ENCODE results near the gene MATN1. TPM values are rescaled to one million over a fixed set of nuclear protein-coding genes. Genes with fewer than 3 reads are reported as not detected.
A peak's percentile ranks its signal among the peaks of the same experiment; 100 is the strongest.

MATN1 gene
- total RNA-seq, 1 donor from 2014 or later = 0.54 TPM

- peak overlapping the region; percentile 100 for H3K4me3 Mint-ChIP-seq
- H3K27ac Mint-ChIP-seq = peak overlapping the region; percentile 84
- H3K4me1 Mint-ChIP-seq = peaks cover 80% of the 10 kb centered on the region
- H3K27me3 Mint-ChIP-seq = no peaks in the 10 kb centered on the region
- intact Hi-C loops (cut with micrococcal nuclease) = no loop called here
- DNase-seq = peak; percentile 63
- H3K36me3 Mint-ChIP-seq (ENCODE audit: low read depth) = peaks cover 44% of the 10 kb centered on the region
- no peaks in the 10 kb centered on the region for H3K9me3 Mint-ChIP-seq
These were observed 31.3 kb upstream of the MATN1 start for GRCh38 chr1:30754684-30755171.

DNA sequence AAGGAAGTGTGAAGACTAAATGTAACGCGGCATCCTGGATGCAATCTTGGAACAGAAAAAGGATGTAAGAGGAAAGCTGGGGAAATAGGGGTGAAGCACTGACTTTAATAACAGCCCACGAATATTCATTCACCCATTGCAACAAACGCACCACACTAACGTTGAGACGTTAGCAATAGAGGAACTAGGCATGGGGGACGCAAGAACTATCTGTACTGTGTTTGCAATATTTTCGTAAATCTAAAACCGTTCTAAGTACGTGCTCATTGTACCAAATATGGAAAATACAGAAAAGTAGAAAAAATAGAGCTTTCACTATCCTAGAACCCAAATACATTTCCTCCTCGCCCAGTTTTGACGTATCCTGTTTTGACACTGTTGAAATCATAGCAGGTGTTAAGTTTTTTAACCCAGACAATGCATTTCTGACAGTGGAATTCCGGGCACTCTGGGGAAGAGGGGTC, 30.3 kb upstream of the MATN1 start:
- intact Hi-C loops (cut with micrococcal nuclease) = no loop called here
- H3K27me3 Mint-ChIP-seq = no peaks in the 10 kb centered on the region
- DNase-seq = peak; percentile 68
- peak overlapping the region; percentile 84 for H3K27ac Mint-ChIP-seq
- H3K4me1 Mint-ChIP-seq = peaks cover 80% of the 10 kb centered on the region
- peaks cover 46% of the 10 kb centered on the region for H3K36me3 Mint-ChIP-seq (ENCODE audit: low read depth)
- no peaks in the 10 kb centered on the region for H3K9me3 Mint-ChIP-seq
- peak overlapping the region; percentile 100 for H3K4me3 Mint-ChIP-seq

DNA sequence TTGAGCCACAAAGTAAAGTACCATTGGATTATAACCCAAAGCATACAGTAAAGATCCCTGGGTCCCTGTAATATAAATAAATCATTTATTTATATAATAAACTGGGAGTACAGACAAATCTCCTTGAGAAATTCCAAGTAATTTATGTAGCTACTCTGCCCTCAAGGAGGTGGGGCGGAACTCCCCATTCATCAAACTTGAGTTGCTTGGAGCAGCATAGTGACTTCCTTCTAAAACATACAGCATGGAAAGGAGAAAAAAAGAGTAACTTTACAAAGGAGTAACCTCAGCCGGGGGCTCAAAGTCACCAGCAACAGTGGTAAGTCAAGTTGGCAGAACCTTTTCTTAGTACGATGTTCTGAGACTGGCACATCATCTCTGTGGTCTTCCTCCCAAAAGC, 29.7 kb upstream of the MATN1 start:
- no peaks in the 10 kb centered on the region for H3K27me3 Mint-ChIP-seq
- H3K9me3 Mint-ChIP-seq = no peaks in the 10 kb centered on the region
- H3K27ac Mint-ChIP-seq = peak overlapping the region; percentile 84
- H3K36me3 Mint-ChIP-seq (ENCODE audit: low read depth) = peaks cover 51% of the 10 kb centered on the region
- H3K4me1 Mint-ChIP-seq = peaks cover 80% of the 10 kb centered on the region
- DNase-seq = no peak
- intact Hi-C loops (cut with micrococcal nuclease) = no loop called here
- H3K4me3 Mint-ChIP-seq = peak overlapping the region; percentile 100

- no peak for DNase-seq
- intact Hi-C loops (cut with micrococcal nuclease) = no loop called here
- no peaks in the 10 kb centered on the region for H3K9me3 Mint-ChIP-seq
- no peaks in the 10 kb centered on the region for H3K27me3 Mint-ChIP-seq
- peaks cover 82% of the 10 kb centered on the region for H3K4me1 Mint-ChIP-seq
- peaks cover 55% of the 10 kb centered on the region for H3K36me3 Mint-ChIP-seq (ENCODE audit: low read depth)
- H3K27ac Mint-ChIP-seq = peak overlapping the region; percentile 99
- H3K4me3 Mint-ChIP-seq = peak overlapping the region; percentile 67
These were observed 29.2 kb upstream of the MATN1 start for GRCh38 chr1:30752651-30752908.

- no peaks in the 10 kb centered on the region for H3K27me3 Mint-ChIP-seq
- H3K9me3 Mint-ChIP-seq = no peaks in the 10 kb centered on the region
- intact Hi-C loops (cut with micrococcal nuclease) = no loop called here
- H3K27ac Mint-ChIP-seq = peak overlapping the region; percentile 99
- H3K4me3 Mint-ChIP-seq = peak overlapping the region; percentile 67
- peaks cover 57% of the 10 kb centered on the region for H3K36me3 Mint-ChIP-seq (ENCODE audit: low read depth)
- peaks cover 85% of the 10 kb centered on the region for H3K4me1 Mint-ChIP-seq
- no peak for DNase-seq
These were observed 28.7 kb upstream of the MATN1 start for GRCh38 chr1:30751830-30752650.

DNA sequence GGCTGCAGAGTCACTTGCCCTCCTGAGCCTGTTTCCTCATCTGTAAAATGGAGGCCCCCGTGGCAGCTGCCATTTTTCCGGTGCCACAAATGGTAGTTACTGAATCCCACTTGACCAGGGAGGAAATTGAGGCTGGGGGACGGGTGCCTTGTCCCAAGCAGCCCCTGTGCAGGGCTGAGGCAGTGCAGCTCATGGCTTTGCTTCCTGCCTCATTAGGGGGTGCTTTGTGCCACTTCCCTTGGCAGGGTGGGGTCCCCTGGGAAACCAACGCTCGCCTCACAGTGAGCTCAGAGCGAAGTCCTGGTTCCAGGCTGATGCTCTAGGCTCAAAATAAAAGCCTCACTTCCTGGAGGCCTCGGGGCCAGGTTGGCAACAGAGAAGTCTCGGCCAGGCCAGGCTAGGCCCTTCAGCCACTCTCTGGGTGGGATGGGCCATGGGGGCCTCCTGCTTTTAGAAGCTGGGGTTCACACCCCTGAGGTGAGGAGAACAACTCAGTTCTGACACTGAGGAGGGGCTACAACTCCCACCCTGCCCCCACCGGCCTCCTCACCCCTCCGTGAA, 27.4 kb upstream of the MATN1 start:
- Mint-ChIP-seq H3K27me3 (no peaks in the 10 kb centered on the region), H3K9me3 (no peaks in the 10 kb centered on the region), H3K4me1 (peaks cover 90% of the 10 kb centered on the region), H3K36me3 (ENCODE audit: low read depth) (peaks cover 59% of the 10 kb centered on the region), H3K4me3 (peak overlapping the region; percentile 89), H3K27ac (peak overlapping the region; percentile 99)
- intact Hi-C loops (cut with micrococcal nuclease) = no loop called here
- peak; percentile 67 for DNase-seq

DNA sequence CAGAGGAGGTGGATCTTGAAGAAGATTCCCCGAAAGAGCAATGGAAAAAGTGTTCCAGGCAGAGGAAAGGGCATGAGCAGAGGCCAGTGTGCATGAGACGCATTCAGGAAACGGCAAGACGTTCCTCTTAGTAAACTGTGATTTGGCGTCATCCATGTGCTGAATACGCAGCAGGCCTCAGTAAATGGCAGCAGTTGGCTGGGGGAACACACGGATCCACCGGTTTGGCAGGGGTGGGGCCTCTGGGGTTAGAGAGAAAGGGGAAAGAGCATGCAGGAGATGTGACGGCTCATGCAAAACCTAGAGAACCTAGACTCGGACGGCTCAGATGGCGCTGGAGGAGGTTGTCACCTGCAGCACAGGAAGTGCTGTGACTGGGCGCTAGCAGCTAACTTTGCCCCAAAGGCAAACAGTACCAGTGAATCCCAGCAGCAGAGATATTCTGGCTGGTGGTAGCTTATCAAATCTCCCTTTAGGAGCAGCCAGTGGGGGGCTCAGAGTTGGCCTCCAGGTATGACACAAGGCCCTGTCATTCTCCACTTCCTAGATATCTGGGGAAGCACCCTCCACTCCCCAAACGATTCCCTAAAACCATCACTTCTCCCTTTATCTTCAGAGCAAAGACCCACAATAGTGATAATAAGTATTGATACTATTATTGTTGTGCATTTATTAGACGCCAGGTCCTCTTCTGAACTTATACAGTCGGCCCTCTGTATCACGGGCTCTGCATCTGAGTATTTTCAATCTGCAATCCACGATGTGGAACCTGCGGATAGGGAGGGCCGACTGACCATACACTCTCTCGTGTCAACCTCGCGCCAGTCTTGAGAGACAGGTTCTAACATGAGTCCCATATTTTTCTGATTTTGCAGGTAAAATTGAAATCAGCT, 26.6 kb upstream of the MATN1 start:
- peak overlapping the region; percentile 99 for H3K27ac Mint-ChIP-seq
- H3K4me1 Mint-ChIP-seq = peaks cover 89% of the 10 kb centered on the region
- DNase-seq = peak; percentile 89
- H3K27me3 Mint-ChIP-seq = no peaks in the 10 kb centered on the region
- no peaks in the 10 kb centered on the region for H3K9me3 Mint-ChIP-seq
- peak overlapping the region; percentile 89 for H3K4me3 Mint-ChIP-seq
- H3K36me3 Mint-ChIP-seq (ENCODE audit: low read depth) = peaks cover 51% of the 10 kb centered on the region
- intact Hi-C loops (cut with micrococcal nuclease) = loop anchor here (1.0 to 10.0 kb wide), 3 partner anchors 7 to 315 kb away; partner anchors contain the start of genes LAPTM5 and PUM1

GRCh38 chr1:30748699-30749401, 25.5 kb upstream of the MATN1 start:
- Mint-ChIP-seq H3K36me3 (ENCODE audit: low read depth) (peaks cover 45% of the 10 kb centered on the region), H3K27me3 (no peaks in the 10 kb centered on the region), H3K4me1 (peaks cover 89% of the 10 kb centered on the region), H3K9me3 (no peaks in the 10 kb centered on the region), H3K27ac (peak overlapping the region; percentile 99), H3K4me3 (peak overlapping the region; percentile 89)
- intact Hi-C loops (cut with micrococcal nuclease) = loop anchor here (1.0 to 10.0 kb wide), 3 partner anchors 8 to 316 kb away; partner anchors contain the start of genes LAPTM5 and PUM1
- peak; percentile 80 for DNase-seq

- H3K27me3 Mint-ChIP-seq = no peaks in the 10 kb centered on the region
- peaks cover 89% of the 10 kb centered on the region for H3K4me1 Mint-ChIP-seq
- peak overlapping the region; percentile 89 for H3K4me3 Mint-ChIP-seq
- H3K27ac Mint-ChIP-seq = peak overlapping the region; percentile 99
- intact Hi-C loops (cut with micrococcal nuclease) = loop anchor here (2.0 to 10.0 kb wide), 2 partner anchors 31 to 317 kb away; partner anchors contain the start of gene PUM1
- DNase-seq = peak; percentile 70
- H3K36me3 Mint-ChIP-seq (ENCODE audit: low read depth) = peaks cover 42% of the 10 kb centered on the region
- no peaks in the 10 kb centered on the region for H3K9me3 Mint-ChIP-seq
These were observed 24.8 kb upstream of the MATN1 start for GRCh38 chr1:30748098-30748698.

DNA sequence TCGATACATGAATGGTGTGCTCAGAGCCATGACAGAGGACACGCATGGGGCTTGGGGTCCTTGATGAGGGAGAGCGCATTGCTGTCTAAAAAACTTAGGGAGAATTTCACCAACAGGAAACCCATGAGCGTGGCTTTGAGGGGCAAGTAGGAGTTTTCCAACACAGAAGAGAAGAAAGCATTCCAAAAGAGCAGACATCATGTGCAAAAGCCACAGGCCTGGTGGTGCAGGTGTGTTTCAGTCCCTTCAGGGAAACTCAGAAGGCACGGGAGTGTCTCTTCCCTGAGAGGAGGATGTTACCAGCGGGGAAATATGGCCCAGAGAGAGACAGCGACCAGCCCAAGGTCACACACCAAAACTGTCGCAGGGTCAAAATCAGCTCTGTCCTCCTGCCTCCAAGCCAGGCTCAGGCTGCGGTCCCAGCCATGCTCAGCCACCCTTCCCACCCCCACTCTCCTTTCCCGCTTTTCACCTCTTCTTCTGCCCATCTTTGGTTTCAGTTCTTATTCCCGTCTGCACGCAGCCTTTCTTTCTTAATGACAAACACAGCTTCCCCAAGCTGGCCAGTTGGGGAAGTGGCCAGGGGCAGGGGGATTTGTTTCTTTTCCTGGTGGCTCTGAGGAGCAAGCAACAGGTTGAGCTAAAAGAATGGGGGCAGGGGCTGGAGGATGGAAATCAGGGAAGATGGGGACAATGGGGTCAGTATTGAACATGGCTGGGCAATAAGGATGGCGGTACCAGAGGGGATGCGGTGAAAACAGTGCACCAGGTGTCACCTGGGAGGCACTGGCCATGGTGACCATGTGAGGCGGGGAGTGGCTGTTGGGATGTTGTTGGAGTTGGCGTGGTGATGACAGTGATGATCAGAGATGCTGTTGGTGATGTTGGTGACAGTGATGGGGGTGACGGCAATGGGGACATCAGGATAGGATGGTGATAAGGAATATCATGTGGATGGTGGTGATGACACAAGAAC, 23.9 kb upstream of the MATN1 start:
- no peaks in the 10 kb centered on the region for H3K27me3 Mint-ChIP-seq
- peak; percentile 61 for DNase-seq
- intact Hi-C loops (cut with micrococcal nuclease) = loop anchor here (2.0 to 10.0 kb wide), 2 partner anchors 31 to 317 kb away; partner anchors contain the start of gene PUM1
- no peaks in the 10 kb centered on the region for H3K9me3 Mint-ChIP-seq
- peaks cover 94% of the 10 kb centered on the region for H3K4me1 Mint-ChIP-seq
- H3K4me3 Mint-ChIP-seq = peak overlapping the region; percentile 89
- H3K36me3 Mint-ChIP-seq (ENCODE audit: low read depth) = peaks cover 39% of the 10 kb centered on the region
- peak overlapping the region; percentile 99 for H3K27ac Mint-ChIP-seq

GRCh38 chr1:30746212-30747032, 23.0 kb upstream of the MATN1 start:
- Mint-ChIP-seq H3K4me3 (peak overlapping the region; percentile 89), H3K9me3 (no peaks in the 10 kb centered on the region), H3K27ac (peak overlapping the region; percentile 99), H3K4me1 (peaks cover 94% of the 10 kb centered on the region), H3K36me3 (ENCODE audit: low read depth) (peaks cover 40% of the 10 kb centered on the region), H3K27me3 (no peaks in the 10 kb centered on the region)
- DNase-seq = peak; percentile 64
- intact Hi-C loops (cut with micrococcal nuclease) = loop anchor here (10.0 kb wide), 1 partner anchor 318 kb away; the partner anchor contains the start of gene PUM1
